ENCODE measurements around the gene C6orf15. TPM values are rescaled to one million over a fixed set of nuclear protein-coding genes. Genes with fewer than 3 reads are reported as not detected.

C6orf15 gene
- total RNA-seq, result not detected in 2 replicates

GRCh38 chr6:31112478-31112877, at the start of gene C6orf15:
Gene C6orf15, minus strand, starts transcription at chr6:31112575. Its CDS starts 20 bp downstream, at chr6:31112555.

GRCh38 chr6:31158140-31158862, 45.9 kb upstream of the C6orf15 start, which contains the start of gene TCF19:
Gene TCF19, plus strand, starts transcription at chr6:31158589. Its CDS starts 881 bp downstream, at chr6:31159470.

GRCh38 chr6:31157513-31158139, 45.3 kb upstream of the C6orf15 start, which contains the start of gene CCHCR1:
Gene CCHCR1, minus strand, starts transcription at chr6:31157802. Its CDS starts 202 bp downstream, at chr6:31157600.

GRCh38 chr6:31138982-31139381, 26.6 kb upstream of the C6orf15 start, which contains the start of gene PSORS1C2:
Gene PSORS1C2, minus strand, starts transcription at chr6:31139066. Its CDS starts 40 bp downstream, at chr6:31139026.

GRCh38 chr6:31120151-31120915, 8.0 kb upstream of the C6orf15 start, which contains the start of gene CDSN:
Gene CDSN, minus strand, starts transcription at chr6:31120446. Its CDS starts 27 bp downstream, at chr6:31120419.

GRCh38 chr6:31114541-31114878, 2.1 kb upstream of the C6orf15 start, which contains the start of gene PSORS1C1:
Gene PSORS1C1, plus strand, starts transcription at chr6:31114800. Its CDS starts 14,833 bp downstream, at chr6:31129633.

Other genes starting within 250 kb of the C6orf15 start
- gene DDR1, start 228.1 kb downstream of the C6orf15 start, total RNA-seq, result 48.4 and 81.1 TPM in 2 replicates
- 14.7 and 17.1 TPM in 2 replicates for gene GTF2H4, start 204.4 kb downstream of the C6orf15 start, total RNA-seq
- 14.9 and 17.8 TPM in 2 replicates for gene VARS2, start 198.3 kb downstream of the C6orf15 start, total RNA-seq
- gene SFTA2, start 180.4 kb downstream of the C6orf15 start, total RNA-seq, result not detected in 2 replicates
- not detected in 2 replicates for gene MUCL3, start 171.6 kb downstream of the C6orf15 start, total RNA-seq
- gene MUC21, start 128.9 kb downstream of the C6orf15 start, total RNA-seq, result not detected in 2 replicates
- not detected in 2 replicates for gene MUC22, start 102.1 kb downstream of the C6orf15 start, total RNA-seq
- 2.0 and 3.6 TPM in 2 replicates for gene PSORS1C1, start 2.2 kb upstream of the C6orf15 start, total RNA-seq
- not detected in 2 replicates for gene CDSN, start 7.9 kb upstream of the C6orf15 start, total RNA-seq
- gene PSORS1C2, start 26.5 kb upstream of the C6orf15 start, total RNA-seq, result not detected in 2 replicates
- gene CCHCR1, start 45.2 kb upstream of the C6orf15 start, total RNA-seq, result 13.7 and 14.9 TPM in 2 replicates
- gene TCF19, start 46.0 kb upstream of the C6orf15 start, total RNA-seq, result 5.4 and 7.9 TPM in 2 replicates
- gene POU5F1, start 58.1 kb upstream of the C6orf15 start, total RNA-seq, result 0.66 and 1.3 TPM in 2 replicates
- gene HLA-C, start 159.5 kb upstream of the C6orf15 start, total RNA-seq, result 210 and 957 TPM in 2 replicates
- gene HLA-B, start 244.6 kb upstream of the C6orf15 start, total RNA-seq, result 299 and 693 TPM in 2 replicates

All from smooth muscle cell of the pulmonary artery (primary cell).